Effector CD8-positive, alpha-beta T cell (primary cell): ENCODE data around the gene FGF12.
"Not testable (repeated sequence)": the region's sequence is repeated elsewhere in the genome, so short reads cannot be mapped to it uniquely, and the experiment has no call there.

ENCODE experiments used
- DNase-seq: peaks from one replicate; lab custom pipeline; 2025; lab: John Stamatoyannopoulos, UW
- total RNA-seq, 4 experiments: gene quantifications; one replicate each; lab custom pipeline; 2026; lab: John Stamatoyannopoulos, UW

FGF12 gene
- total RNA-seq: 0 to 0.18 (median 0) reads per million in 4 experiments

GRCh38 chr3:192727032-192727847 lies at the start of gene FGF12:
Gene FGF12 (minus strand): TSS chr3:192727541.
- DNase-seq: no peak

- DNase-seq: not testable (repeated sequence)
Measured at GRCh38 chr3:192774341-192774740, 47.0 kb upstream of the FGF12 start.

GRCh38 chr3:192772240-192772894 lies 45.0 kb upstream of the FGF12 start:
- DNase-seq: no peak

GRCh38 chr3:192758654-192759053 lies 31.3 kb upstream of the FGF12 start:
- no peak for DNase-seq

- no peak for DNase-seq
Measured at GRCh38 chr3:192751148-192751547, 23.8 kb upstream of the FGF12 start.

GRCh38 chr3:192750201-192750600 lies 22.9 kb upstream of the FGF12 start:
- DNase-seq: no peak

GRCh38 chr3:192747746-192748145 lies 20.4 kb upstream of the FGF12 start:
- no peak for DNase-seq

- DNase-seq: no peak
Measured at GRCh38 chr3:192747145-192747544, 19.8 kb upstream of the FGF12 start.

- no peak for DNase-seq
Measured at GRCh38 chr3:192745150-192745549, 17.8 kb upstream of the FGF12 start.

- not testable (repeated sequence) for DNase-seq
Measured at GRCh38 chr3:192744604-192745003, 17.3 kb upstream of the FGF12 start.

- no peak for DNase-seq
Measured at GRCh38 chr3:192737506-192737905, 10.2 kb upstream of the FGF12 start.

- DNase-seq: no peak
Measured at GRCh38 chr3:192731233-192731632, 3.9 kb upstream of the FGF12 start.

- DNase-seq: no peak
Measured at GRCh38 chr3:192726385-192726784, 956 bp downstream of the FGF12 start.

GRCh38 chr3:192719964-192720363 lies 7.4 kb downstream of the FGF12 start:
- no peak for DNase-seq

- no peak for DNase-seq
Measured at GRCh38 chr3:192718156-192718555, 9.2 kb downstream of the FGF12 start.

GRCh38 chr3:192715126-192715525 lies 12.2 kb downstream of the FGF12 start:
- DNase-seq: no peak

GRCh38 chr3:192711126-192711525 lies 16.2 kb downstream of the FGF12 start:
- not testable (repeated sequence) for DNase-seq

- DNase-seq: no peak
Measured at GRCh38 chr3:192710366-192710765, 17.0 kb downstream of the FGF12 start.

- no peak for DNase-seq
Measured at GRCh38 chr3:192706272-192706671, 21.1 kb downstream of the FGF12 start.

- no peak for DNase-seq
Measured at GRCh38 chr3:192700885-192701284, 26.5 kb downstream of the FGF12 start.

- no peak for DNase-seq
Measured at GRCh38 chr3:192696943-192697587, 30.3 kb downstream of the FGF12 start.

GRCh38 chr3:192687488-192688152 lies 39.7 kb downstream of the FGF12 start:
- no peak for DNase-seq
